AML-193 (cell line): ENCODE measurements around the gene IPCEF1.
A peak's percentile ranks its signal among the peaks of the same experiment; 100 is the strongest.

Source experiments
- DNase-seq, 2 experiments: peaks; one replicate each; lab custom pipeline; 2025; lab: John Stamatoyannopoulos, UW

Gene IPCEF1

DNA sequence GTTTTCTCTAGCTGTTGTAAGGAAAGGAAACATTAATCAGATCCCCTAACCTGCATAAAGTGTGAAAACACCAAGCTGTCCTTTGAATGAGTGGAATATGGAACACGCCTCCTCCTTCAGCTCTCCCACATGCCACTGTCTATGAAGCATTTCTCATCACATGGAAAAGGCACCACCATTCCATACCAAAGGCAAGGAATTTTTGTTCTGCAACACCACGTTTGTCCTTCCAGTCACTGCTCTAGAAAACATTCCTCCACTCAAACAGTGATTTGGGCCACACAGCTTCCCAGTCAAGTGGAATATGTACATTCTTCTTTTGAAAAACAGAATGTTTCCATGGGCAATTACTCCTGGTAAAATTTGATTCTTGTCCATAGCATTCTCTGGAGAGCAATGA lies 197.5 kb downstream of the IPCEF1 start:
- no peak for DNase-seq

DNA sequence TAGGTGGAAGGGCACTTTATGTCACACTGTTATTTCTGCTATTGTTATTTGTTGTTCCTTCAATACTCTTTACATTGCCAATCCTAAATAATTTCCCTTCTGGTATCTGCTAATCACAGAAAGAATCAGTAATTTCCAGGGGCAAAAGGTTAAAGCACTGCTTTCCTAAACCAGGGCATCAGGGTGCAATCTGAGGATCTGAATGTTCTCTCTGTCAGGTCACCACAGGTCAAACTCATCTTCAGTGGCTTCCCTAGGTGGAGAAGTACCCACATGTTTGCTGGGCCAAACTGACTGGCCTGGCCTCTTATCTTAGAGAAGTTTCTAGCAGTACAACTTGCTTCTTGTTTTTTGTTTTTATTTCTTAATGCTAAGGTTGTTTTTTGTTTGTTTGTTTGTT lies 198.9 kb downstream of the IPCEF1 start:
- DNase-seq: no peak

DNA sequence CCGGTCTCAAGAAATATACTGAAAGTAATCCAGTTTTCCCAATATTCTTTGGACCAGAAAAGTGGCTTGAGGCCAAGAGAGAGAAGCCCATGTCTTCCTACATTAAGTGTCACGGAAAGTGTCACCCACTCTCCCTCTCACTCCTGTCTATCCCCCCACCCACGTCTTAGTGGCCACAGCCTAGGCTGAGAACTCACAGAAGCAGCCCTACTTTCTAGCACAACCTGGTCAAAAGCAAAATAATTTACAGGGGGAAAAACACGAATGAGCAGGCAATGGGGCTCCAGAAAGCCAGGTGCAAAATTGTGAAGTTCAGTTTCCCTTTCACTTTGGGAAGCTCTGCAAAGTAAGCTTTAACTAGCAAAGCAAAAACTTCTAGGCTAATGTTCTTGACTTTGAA lies 199.5 kb downstream of the IPCEF1 start:
- DNase-seq: no peak

DNA sequence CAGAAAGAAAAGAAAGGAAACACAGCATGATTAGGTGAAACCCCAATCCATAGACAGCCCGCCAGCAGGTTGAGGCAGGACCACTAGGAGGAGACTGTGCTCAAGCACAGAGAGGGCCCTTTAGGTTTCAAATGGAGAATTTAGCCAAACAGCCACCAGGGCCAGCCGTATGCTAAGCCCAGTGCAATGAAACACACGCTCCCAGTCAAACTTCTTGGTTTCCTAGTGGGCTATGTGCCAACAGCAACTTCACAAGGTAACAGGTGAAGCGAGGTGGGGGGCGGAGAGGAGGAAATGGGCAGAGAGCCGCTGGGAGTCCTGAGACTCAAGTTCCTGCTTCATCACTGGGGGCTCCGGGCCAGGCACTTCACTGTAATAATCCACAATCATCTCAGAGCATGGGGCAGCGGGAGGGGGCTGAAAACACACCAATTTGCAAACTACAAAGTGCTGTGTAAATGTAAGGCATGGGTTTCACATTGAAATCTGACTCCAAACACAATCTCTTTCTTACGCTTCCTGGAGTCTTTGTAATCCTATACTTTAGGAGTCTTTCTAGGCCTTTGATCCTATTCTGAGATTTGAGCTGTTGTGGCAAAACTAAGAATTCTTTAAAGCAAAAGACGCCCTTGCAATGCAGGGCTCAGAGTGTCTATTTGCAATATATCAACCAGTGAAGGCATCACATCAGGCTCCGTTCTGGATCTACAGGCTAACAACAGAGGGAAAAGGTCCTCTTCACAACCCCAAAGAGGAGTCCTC lies 200.3 kb downstream of the IPCEF1 start:
- peak; percentile 52 to 61 for DNase-seq

GRCh38 chr6:154154389-154154967 lies 202.1 kb downstream of the IPCEF1 start:
- peak; percentile 80 to 84 for DNase-seq

GRCh38 chr6:154143753-154144152 lies 212.8 kb downstream of the IPCEF1 start:
- DNase-seq: no peak

- DNase-seq: peak in 1 of 2 experiments; percentile 10
These were observed 215.9 kb downstream of the IPCEF1 start for GRCh38 chr6:154140743-154141142.

GRCh38 chr6:154139892-154140291 lies 216.7 kb downstream of the IPCEF1 start:
- DNase-seq: peak; percentile 56 to 70

- DNase-seq: no peak
These were observed 217.8 kb downstream of the IPCEF1 start for GRCh38 chr6:154138793-154139192.

- no peak for DNase-seq
These were observed 222.0 kb downstream of the IPCEF1 start for GRCh38 chr6:154134471-154135147.

DNA sequence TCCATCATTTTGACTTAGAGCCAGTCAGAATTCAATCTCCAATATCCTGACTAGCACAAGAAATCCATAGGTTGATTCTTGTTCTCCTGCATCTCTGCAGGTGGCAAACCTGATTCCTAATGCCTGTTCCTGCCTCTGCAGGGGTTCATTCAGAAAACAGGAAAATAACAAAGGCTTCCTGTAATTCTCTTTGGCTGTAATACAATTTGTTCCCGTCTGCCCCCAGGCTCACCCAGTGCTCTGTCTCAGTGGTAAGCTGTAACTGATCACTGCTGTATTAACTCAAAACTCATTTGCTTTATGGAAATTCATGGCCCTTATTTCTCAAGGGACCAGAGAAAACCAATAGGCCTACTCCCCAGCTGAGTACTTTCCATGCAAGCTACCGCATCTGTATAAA lies 228.9 kb downstream of the IPCEF1 start:
- DNase-seq: no peak

DNA sequence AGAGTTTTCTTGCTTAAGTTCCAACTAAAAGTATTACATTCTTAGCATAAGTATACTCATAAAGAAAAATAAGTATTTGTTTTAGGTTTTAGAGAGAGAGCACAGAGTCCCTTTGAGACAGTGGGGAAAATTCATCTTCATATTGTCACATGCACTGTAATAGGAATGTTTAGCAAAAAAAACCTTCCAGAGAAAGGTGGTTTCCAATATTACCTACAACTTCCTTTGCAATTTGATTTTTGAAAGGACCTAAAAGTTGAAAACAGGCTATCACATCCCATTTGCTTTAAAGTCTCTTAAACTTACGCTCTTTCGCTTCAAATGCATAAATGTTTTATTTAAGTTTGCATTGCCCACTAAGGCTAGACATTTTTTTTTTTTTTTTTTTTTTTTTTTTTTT lies 231.2 kb downstream of the IPCEF1 start:
- DNase-seq: no peak

DNA sequence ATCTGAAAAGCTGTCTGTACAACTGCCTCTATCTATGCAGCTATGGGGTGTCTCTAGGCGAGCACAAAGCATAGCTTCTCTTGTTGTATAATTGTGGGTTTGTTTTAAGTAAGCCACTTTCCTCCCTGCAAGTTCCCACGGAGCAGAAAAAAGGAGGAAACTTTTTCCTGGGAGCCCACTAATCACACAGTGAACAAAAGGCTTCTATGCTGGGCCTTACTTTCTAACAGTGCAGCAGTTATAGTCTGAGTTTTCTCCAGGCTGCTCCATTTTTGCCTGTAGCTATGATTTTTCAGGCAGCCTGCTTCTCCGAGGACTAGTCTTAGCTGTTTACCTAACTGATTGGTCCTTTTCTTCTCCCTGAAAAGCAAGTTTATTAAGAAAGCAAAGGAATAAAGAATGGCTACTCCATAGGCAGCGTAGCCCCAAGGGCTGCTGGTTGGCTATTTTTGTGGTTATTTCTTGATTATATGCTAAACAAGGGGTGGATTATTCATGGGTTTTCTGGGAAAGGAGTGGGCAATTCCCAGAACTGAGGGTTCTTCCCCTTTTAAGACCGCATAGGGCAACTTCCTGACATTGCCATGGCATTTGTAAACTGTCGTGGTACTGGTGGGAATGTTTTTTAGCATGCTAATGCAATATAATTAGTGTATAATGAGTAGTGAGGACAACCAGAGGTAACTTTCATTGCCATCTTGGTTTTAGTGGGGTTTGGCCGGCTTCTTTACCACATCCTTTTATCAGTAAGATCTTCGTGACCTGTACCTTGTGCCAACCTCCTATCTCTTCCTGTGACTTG lies 233.2 kb downstream of the IPCEF1 start:
- DNase-seq: no peak

DNA sequence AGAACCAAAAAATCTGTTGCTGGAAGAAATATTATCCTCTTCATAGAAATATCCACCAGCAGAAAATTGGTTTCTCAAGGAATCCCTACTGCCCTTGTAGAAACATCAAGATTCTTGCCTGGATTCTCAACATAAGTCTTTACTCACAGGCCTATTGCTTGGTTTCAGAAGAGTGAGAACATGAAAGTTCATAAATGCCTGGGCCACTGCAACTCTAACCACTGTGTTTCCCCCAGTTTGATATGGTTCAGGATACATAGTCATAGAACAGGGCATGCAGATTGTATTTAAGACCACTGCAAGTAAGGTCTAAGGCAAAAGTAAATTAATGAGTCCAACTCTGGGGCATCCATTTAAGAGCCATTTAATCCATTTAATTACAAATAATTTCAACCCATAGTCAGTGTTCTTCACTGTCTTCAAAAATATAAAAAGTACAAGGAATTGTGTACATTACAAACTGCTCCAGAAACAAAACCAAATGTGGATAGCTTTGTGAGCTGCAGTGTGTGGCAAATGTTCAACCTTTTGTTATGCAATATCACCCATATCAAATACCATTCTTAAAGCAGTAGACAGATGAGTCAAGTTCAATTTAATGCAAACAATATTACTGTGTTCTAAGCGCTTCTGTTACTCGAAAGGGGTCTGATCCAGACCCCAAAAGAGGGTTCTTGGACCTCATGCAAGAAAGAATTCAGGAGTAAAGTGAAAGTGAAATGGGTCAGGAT lies 234.2 kb downstream of the IPCEF1 start:
- DNase-seq: no peak

DNA sequence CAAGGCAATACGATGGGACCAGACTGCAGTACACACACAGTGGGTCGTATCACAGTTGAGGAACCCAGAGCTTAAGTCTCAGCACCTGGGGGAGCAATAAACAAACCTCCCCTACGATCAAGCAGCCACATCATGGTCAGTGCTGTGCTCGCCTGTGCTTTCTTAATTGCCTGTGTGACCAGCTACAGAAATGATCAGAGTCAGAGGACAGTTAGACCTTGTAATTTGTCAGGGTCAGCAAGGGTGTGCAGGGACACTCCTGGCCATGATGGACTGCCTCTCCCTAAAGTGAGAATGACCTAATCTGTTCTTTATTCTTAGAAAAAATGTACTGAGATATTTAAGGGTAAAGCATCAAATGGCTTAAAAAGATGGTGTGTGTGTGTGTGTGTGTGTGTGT lies 239.1 kb downstream of the IPCEF1 start:
- DNase-seq: no peak

DNA sequence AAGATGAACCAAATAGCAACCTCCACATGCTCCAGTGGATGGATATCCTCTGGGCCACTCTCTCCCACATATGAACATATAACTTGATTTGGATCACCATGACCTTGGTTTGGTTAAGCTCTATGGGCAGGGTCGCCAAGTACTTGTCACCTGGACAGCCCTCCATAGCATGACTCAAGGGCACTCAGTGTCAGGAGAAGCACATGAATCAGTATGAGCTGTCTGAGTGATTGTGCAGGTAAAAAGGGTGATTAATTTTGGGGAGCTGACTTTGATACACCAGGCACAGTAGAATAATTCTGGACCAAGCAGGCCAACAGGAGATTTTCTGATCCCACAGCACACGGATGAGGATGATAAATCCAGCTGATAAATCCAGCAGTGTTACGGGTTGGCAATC lies 243.2 kb downstream of the IPCEF1 start:
- no peak for DNase-seq

- no peak for DNase-seq
These were observed 244.3 kb downstream of the IPCEF1 start for GRCh38 chr6:154112181-154112809.

GRCh38 chr6:154111025-154111424 lies 245.6 kb downstream of the IPCEF1 start:
- DNase-seq: no peak

DNA sequence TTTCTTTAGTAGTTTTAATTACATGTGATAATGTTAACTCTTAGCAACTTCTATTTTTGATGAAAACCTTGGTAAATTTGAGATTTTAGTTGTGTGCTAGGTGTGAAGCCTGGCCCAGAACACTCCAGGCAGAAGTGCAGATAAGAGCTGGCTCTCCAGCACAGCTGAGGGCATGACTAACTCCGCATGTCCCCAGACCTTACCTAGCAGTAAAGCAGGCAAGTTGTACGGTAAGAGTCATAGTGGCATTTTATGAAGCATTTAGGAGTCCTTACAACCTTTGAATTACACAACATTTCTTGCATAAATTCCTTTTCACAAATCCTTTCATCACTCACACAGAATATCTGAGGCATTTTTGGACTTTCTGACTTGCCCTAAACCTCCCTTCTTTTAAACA lies 250.4 kb downstream of the IPCEF1 start:
- no peak for DNase-seq
